Measurements from ENCODE around the gene SGPP1.
"Not testable (repeated sequence)": the region's sequence is repeated elsewhere in the genome, so short reads cannot be mapped to it uniquely, and the experiment has no call there.

The SGPP1 gene

GRCh38 chr14:63725786-63726460 lies 1.9 kb downstream of the SGPP1 start:
- DNase-seq = no peak

DNA sequence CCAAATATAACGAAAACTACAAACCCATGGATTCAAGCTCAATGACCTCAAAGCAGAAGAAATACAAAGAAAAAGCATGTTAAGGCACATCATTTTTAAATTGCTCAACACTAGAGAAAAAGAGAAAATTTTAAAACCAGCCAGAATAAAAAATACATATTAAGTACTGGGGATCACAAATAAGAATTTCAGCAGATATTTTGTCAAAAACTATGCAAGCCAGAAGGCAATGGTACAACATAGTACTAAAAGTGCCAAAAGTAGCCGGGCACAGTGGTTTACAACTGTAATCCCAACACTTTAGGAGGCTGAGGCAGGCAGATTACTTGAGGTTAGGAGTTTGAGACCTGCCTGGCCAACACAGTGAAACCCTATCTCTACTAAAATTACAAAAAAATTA lies 10.2 kb downstream of the SGPP1 start:
- DNase-seq = peak; percentile 18

GRCh38 chr14:63715360-63715759 lies 12.5 kb downstream of the SGPP1 start:
- no peak for DNase-seq

DNA sequence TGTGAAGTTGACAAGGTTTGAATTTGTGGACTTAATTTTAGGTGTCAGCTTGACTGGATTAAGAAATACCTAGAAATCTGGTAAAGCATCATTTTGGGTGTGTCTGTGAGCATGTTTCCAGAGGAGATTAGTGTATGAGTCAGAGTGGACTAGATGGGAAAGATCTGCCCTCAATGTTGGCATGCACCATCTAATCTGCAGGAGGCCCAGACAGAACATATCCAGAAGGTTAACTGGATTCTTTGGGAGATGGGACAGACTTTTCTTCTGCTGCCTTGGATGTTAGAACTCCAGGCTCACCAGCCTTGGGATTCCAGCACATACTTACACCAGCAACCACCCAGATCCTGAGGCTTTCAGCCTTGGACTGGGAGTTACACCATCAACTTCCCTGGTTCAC lies 14.1 kb downstream of the SGPP1 start:
- DNase-seq = no peak

DNA sequence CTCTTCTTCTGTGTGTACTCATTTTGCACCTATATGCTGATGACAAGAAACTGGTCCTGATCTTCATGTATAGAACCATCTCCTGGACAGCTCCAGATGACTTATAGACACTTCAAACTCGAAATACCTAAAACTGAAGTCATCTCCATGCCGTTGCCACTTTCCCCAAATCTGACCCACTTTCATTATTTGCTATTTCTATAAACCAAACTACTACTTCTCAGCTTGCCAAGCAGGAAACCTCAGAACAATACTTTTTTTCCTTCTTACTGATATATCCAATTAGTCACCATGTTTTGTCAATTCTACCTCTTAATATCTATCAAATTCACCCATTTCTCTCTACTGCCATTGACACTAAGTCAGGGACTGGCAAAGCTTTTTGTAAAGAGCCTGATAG lies 14.8 kb downstream of the SGPP1 start:
- no peak for DNase-seq

- DNase-seq = no peak
Observed at GRCh38 chr14:63712123-63712522, 15.7 kb downstream of the SGPP1 start.

DNA sequence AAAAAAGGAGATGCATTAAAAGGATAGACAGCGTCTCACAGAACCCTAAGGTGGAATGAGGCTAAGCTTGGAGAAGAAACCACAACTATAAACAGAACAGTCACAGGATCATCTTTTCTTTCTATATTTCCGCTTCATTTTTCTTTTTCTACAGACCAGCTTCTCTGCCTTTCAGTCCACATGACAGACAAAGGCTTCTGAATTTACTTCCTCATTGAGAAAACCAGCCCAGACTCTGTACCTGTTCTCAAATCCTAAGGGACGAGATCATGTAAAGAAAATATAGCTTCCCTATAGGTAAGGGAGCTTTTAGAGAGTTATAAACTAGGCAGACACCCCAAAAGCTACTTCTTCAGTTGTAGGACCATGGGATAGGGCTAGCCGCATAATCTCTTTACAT lies 17.4 kb downstream of the SGPP1 start:
- DNase-seq = no peak

GRCh38 chr14:63709589-63709988 lies 18.3 kb downstream of the SGPP1 start:
- no peak for DNase-seq

DNA sequence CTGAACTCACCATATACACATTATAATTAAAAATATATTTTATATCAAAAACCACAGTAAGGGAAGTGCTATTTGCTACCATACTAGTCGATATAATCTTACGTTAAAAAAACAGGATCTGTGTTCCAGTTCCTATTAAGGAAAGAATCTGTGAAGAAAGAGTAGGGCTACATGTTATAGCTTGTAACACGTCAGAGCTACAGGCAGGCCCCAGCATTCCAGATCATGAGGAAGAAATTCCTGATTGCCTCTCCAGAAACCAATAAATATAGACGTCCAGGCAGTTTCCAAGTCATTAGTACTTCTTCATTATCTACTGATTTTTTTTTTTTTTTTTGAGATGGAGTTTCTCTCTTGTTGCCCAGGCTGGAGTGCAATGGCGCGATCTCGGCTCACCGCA lies 20.6 kb downstream of the SGPP1 start:
- no peak for DNase-seq

- DNase-seq = no peak
Observed at GRCh38 chr14:63705561-63706070, 22.2 kb downstream of the SGPP1 start.

DNA sequence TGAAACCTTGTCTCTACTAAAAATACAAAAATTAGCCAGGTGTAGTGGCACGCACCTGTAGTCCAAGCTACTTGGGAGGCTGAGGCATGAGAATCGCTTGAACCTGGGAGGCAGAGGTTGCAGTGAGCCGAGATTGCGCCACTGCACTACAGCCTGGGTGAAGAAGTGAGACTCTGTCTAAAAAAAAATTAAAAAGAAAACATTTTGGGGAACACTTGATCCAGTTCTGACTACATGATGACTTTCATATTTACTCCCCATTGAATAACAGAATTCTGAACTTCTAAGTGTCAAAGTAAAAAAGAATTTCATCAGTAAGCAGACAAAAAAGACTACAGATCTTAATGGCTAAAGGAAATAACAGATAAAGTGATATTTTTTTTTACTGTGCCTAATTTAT lies 25.3 kb downstream of the SGPP1 start:
- not testable (repeated sequence) for DNase-seq

- no peak for DNase-seq
Observed at GRCh38 chr14:63701606-63702299, 26.1 kb downstream of the SGPP1 start.

GRCh38 chr14:63692310-63693020 lies 35.4 kb downstream of the SGPP1 start:
- no peak for DNase-seq

GRCh38 chr14:63689132-63689531 lies 38.7 kb downstream of the SGPP1 start:
- DNase-seq = no peak

DNA sequence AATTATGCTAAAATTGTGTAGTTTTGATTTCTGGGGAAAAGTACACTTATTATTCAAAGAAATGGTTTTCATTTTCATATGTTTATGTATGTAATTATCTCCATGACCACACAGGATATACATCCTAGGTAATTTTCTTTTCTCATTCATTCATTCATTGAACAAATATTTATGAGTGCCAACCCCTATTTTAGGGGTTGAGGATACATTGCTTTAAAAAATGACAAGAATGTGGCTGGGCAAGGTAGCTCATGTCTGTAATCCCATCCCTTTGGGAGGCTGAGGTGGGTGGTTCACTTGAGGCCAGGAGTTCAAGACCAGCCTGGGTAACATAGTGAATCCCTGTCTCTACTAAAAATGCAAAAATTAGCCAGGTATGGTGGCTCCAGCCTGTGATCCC lies 40.9 kb downstream of the SGPP1 start:
- DNase-seq = no peak

DNA sequence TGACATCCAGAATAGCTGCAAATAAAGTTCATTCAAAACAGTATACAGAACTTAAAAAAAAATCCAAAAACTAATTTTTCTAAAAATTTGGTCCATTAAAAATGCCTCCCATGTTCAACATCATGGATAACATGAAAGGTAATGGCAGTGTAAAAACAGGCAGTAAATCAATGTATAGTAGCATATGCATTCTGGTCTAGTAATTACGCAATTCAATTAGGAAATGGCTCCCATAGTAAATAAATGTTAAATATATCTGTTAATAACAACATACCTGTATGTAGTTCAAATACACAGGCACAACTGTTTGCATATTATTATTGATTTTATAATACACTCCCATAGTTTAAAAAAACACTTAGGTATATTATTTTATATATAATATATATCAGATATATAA lies 42.5 kb downstream of the SGPP1 start:
- DNase-seq = no peak

DNA sequence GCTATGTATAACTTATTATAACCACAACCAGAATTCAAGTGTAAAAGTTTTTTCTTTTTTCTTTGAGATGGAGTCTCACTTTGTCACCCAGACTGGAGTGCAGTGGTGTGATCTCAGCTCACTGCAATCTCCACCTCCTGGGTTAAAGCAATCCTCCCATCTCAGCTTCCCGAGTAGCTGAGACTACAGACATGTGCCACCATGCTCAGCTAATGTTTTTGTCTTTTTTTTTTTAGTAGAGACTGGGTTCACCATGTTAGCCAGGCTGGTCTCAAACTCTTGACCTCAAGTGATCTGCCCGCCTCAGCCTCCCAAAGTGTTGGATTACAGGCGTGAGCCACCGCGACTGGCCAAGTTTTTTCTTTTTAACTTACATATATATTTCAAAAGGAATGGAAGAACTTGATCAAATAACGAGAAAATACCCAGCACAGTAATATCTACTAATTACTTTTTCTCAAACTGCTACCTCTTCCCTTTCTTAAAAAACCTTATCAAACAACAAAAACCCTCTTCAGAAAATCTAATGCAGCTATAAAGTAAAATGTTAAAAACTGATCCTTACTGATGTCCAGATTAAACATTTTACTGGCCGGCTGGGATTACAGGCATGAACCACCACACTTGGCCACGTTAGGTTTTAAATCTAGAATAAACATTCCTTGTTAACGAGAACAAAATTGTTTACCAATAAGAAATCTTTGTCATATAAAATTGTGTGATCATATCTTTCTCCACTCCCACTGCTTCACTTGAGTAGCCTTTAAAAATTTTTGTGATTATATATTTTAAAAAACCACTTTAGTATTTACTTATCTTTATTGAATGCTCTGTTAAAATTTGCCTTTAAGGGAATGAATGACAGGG lies 44.9 kb downstream of the SGPP1 start:
- DNase-seq = no peak

GRCh38 chr14:63678536-63678935 lies 49.3 kb downstream of the SGPP1 start:
- DNase-seq = no peak

GRCh38 chr14:63677891-63678379 lies 49.9 kb downstream of the SGPP1 start:
- DNase-seq = no peak

- no peak for DNase-seq
Observed at GRCh38 chr14:63676615-63677014, 51.2 kb downstream of the SGPP1 start.

DNA sequence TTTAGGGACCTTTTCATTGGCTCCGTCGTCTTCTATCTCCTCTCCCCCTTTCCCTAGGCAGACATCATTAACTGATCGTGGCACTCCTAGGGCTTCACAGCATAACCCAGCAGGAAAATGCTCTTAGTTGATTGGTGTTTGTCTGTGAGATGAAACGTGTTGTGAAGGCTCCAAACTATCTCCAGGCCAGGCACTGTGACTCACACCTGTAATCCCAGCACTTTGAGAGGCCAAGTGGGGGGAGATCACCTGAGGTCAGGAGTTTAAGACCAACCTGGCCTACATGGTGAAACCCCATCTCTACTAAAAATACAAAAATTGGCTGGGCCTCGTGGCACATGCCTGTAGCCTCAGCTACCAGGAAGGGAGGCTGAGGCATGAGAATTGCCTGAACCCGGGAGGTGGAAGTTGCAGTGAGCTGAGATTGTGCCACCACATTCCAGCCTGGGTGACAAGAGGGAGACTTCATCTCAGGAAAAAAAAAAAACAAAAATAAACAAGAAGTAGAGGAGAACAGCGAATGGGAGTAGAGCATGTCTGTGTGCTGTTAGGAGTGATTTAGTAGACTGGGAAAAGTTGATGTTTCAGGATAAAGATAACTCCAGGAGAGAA lies 53.9 kb downstream of the SGPP1 start:
- no peak for DNase-seq

GRCh38 chr14:63673255-63673654 lies 54.6 kb downstream of the SGPP1 start:
- DNase-seq = no peak
